GM18867 (cell line): ENCODE results near the gene NRGN.

ENCODE experiments used
- ATAC-seq: cut with Tn5 transposase; IDR thresholded peaks from one replicate; pipeline ENCODE4 v1.9.1; 2021; ENCODE audit warnings: mild to moderate bottlenecking, moderate library complexity; ENCODE audit not compliant: unreplicated experiment

NRGN gene

DNA sequence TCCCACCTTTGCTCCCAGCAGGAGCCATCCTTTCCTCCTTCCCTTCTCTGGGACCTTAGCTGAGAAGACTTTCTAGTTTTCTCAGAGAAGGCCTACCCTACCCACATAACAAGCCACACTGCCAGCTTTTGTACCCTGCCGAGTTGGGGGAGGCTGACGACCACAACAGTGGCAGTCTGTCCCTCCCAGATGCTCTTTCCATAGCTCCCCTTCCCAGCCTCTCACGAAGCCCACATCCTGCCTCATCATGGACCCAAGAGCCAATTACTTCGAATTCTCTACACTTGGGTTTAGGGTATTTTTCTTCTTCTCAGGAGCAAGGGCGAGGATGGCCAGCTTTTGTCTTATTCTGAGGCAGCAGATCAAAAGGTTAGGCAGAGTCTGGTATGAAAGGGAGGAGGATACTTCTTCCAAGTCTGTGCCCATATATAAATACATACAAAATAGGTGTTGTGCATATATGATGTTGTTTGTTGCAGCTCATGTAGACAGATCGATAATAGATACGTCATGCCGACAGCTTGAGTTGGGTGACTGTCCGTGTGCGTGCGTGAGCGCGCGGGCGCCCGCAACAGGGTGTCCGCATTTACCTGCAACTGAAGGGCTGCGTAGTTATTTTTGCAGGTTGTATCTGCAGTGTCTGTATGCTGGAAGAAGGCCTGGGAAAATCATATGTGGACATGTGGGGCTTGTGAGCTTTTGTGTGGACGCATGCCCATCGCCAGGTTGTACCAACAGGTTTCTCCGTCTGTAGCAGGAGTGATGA lies 846 bp upstream of the NRGN start:
- ATAC-seq = no peak

- peak; percentile 38 for ATAC-seq
These were observed 638 bp downstream of the NRGN start for GRCh38 chr11:124740277-124740882.

GRCh38 chr11:124742555-124742954 lies 2.8 kb downstream of the NRGN start:
- ATAC-seq = no peak

GRCh38 chr11:124743050-124743449 lies 3.3 kb downstream of the NRGN start:
- ATAC-seq = no peak

- ATAC-seq = no peak
These were observed 5.6 kb downstream of the NRGN start for GRCh38 chr11:124745270-124745834.

DNA sequence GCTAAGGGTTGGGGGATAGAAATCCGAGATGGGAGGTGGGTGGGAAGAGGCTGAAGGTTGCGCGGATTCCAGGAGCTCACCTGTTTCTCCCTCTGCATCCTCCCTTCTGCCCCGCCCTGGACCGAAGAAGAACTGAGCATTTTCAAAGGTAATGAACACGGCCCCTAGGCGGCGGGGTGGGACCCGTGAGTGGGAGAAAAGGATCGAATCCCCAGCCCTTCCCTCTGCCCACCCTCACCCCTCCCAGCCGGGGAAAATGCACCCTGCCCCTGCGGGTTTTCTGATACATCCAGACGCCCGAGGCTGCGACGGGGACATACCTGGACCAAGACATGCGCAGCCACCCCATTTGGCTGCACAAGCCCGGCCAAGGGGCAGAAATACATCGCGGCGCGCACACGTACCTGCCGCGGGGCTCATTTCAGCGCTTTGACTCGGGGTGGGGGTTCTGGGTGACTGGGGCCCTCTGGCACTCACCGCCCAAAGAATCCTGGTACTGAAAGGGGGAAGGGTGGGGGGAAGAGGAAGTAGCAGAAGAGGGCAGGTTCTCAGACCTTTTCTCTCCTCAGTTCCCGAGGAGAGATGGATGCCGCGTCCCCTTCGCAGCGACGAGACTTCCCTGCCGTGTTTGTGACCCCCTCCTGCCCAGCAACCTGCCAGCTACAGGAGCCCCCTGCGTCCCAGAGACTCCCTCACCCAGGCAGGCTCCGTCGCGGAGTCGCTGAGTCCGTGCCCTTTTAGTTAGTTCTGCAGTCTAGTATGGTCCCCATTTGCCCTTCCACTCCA lies 6.3 kb downstream of the NRGN start:
- ATAC-seq = peak; percentile 22

DNA sequence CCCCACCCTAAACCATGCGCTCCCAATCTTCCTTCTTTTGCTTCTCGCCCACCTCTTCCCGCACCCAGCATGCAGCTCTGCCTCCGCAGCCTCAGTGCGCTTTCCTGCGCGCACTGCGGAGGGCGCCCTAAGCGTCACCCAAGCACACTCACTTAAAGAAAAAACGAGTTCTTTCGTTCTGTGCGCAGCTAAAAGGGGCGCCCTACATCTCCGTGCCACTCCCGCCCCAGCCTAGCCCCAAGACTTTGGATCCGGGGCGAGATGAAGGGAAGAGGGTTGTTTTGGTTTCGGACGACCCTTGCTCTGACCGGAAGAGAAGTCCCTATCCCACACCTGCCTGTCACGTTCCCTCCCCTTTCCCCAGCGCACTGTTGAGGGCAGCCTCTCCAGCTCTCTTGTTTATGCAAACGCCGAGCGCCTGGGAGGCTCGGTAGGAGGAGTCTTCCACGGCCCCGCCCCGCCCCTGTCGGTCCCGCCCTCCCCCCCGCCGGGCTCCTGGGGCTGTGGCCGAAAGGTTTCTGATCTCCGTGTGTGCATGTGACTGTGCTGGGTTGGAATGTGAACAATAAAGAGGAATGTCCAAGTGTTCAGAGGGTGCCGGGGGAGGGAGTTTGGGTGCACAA lies 7.0 kb downstream of the NRGN start:
- peak; percentile 93 for ATAC-seq

GRCh38 chr11:124747406-124748099 lies 7.8 kb downstream of the NRGN start:
- no peak for ATAC-seq

DNA sequence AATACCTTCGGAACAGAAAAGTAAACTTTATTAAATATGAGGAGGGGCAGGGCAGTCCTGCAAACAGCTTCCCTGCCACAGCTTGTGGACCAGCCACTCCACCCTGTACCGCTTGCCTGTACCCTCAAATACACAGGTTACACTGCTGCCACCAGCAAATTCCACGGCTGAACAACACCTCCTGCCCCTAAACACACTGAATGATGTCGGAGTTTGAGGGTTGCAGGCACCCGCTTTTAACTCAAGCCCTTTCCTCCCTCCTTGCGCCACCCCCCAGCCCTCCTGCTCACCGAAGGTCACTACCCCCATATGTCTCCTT lies 8.3 kb downstream of the NRGN start:
- no peak for ATAC-seq

GRCh38 chr11:124748481-124749343 lies 9.0 kb downstream of the NRGN start:
- no peak for ATAC-seq

DNA sequence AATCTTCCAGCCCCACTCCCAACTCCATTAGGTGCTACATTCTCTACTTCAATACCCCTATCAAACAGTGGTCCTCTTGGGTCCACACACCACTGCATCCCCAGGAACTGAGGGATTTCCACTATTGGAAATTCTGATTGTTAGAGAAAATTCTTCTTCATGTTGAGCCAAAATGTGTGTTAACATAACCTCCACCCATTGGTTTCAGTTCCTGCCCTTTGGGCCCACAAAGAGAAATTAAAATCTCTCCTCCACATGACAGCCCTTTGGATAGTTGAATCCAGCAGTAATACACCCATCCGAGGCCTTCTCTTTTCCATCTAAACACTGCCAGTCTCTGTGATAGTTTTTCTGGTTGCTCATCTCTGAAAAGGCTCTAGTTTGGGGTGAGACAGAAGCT lies 10.2 kb downstream of the NRGN start:
- no peak for ATAC-seq

- no peak for ATAC-seq
These were observed 11.6 kb downstream of the NRGN start for GRCh38 chr11:124751391-124751740.

DNA sequence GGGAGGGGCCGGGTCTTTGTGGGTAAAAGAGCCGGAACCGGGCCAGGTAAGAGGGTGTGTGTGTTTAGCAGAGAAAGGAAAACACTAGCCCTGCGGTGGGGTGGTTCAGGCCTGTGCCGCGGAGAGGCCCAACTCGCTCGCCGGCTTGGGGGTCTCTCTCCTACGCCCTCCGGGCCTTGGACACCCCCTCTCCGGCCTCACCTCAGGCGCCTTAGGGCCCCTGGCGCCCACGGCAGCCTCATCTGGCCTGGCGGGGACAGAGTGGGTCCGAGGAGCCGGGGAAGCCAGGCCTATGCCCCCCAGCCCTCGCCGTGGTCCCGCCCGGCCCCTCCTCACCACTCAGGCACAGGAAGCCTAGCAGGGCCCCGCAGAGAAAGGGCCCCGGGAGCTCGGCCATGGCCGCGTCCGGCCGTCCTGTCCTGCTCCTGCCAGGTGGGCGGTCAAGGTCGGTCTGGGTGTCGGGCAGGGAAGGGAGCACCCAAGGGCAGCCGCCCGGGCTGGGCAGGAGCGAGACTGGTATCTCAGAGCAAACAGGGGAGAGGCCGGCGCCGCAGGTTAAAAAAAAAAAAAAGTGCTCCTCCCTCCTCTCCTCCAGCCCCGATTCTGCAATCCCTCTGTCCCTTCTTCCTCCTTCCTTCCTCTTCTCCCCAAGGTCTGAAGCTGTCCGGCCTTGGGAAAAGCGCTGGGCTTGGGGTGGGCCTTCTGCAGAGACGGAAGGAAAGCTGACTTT lies 12.2 kb downstream of the NRGN start, which contains the start of gene VSIG2:
TSS of gene VSIG2 (minus strand) at position 515 of the 730 bp plus-strand sequence. CDS start at position 397, 118 bp downstream.
- ATAC-seq = no peak

DNA sequence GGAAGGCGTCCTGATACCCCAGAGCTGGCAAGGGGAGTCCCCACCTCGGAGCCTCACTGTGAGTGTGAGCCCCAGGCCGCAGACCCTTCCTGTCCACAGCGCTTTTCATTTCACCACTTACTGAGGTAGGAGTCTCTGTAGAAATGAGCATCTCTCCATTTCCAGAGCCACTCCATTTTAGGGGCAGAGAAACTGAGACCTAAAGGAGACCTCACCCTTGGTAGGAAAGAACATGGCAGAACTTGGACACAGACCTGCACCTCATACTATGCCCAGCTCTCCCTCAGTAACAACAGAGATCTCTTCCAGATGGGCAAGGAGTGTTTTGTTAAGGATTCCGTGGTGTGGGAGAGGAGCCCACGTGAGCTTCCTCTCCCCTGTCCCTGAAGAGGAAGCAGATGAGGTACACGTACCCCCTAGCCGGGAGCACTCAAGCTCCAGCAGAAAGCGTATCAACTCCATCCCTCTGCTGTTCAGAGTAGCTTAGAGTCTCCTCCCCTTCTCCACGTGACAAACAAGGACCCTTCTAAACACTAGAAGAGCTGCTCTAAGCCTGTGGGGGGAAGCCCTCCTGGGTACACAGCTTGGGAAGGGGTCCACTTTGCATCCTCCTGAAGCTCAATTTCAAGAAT lies 12.8 kb downstream of the NRGN start:
- no peak for ATAC-seq

DNA sequence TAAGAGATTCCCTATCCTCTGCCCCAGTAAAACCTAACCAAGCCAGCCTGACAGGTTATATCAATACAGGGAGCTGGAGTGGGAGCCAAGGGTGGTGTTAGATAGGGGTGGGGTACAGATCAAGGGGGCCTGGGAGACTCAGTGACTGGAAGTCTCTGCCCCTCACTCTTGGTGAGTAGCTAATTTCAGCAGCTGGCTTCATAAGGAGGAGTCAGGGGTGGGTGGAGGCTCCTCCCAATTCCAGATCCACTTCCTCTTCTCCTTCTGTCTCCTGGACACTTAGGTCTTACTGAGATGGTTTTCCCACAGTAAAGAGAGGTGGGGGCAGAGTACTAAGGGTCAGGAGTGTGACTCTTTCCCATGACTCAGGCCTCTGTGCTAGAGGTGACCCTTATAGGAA lies 13.5 kb downstream of the NRGN start:
- no peak for ATAC-seq

DNA sequence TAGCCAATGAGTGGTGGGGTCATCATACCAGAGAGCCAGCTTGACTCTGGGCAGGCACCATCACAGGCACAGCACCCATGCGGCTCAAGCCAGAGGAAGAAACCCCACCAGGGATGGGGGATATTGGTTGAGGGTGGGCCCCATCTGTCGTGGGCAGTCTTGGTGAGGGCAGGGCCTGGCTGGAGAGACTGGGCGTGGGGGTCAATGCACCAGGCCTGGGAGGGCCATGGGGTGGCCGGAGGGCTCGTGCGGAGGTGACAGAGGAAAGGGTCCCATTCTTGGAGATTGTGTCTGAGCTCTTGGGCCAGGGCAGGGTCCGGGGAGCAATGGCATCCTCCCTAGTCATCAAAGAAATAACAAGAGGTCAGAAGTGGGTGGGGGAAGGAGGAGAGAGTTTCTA lies 13.9 kb downstream of the NRGN start:
- no peak for ATAC-seq

GRCh38 chr11:124754309-124754708 lies 14.6 kb downstream of the NRGN start:
- no peak for ATAC-seq

DNA sequence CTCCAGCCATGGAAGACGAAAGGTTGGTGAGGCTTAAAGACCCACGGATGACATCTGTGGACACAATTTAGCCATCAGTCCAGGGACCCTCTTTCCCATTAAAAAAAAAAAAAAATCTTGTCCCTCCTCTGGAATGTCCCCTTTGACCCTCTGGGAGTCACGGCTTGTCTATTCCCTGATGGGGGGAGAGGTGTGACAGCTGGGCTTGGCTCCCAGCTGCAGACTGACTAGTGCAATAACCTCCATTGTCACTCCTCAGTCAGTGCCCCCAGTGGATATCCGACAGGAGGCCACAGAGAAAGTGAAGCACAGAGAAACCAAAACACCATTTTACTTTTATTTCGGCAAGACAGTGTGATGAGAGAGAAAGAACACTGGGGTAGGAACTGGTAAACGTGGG lies 15.0 kb downstream of the NRGN start:
- ATAC-seq = no peak
